Stomach smooth muscle (tissue), 2 donors: Measurements from ENCODE around the gene HAT1.

Experiments used
- H3K27ac ChIP-seq: one replicate; pipeline ENCODE4 v1.7.0; 2013; ENCODE audit warnings: mild to moderate bottlenecking, low read length, inconsistent platforms
- H3K27me3 ChIP-seq, 2 donors: one replicate each; pipeline ENCODE4 v1.7.0; 2013; ENCODE audit warnings: low read length in 2 of 2; ENCODE audit not compliant: insufficient read depth in 2 of 2, control insufficient read depth in 1 of 2
- H3K36me3 ChIP-seq, 2 donors: one replicate each; pipeline ENCODE4 v1.7.0; 2013; ENCODE audit warnings: low read length in 2 of 2; ENCODE audit not compliant: control insufficient read depth in 2 of 2, insufficient read depth in 2 of 2
- H3K4me1 ChIP-seq: one replicate; pipeline ENCODE4 v1.7.0; 2013; ENCODE audit warnings: low read length; ENCODE audit not compliant: control insufficient read depth, insufficient read depth
- H3K4me3 ChIP-seq, 2 donors: one replicate each; pipeline ENCODE4 v1.7.0; 2013; ENCODE audit warnings: low read length in 2 of 2
- H3K9ac ChIP-seq, 2 donors: one replicate each; pipeline ENCODE4 v1.7.0; 2013; ENCODE audit warnings: low read length in 2 of 2, mild to moderate bottlenecking in 1 of 2
- H3K9me3 ChIP-seq, 2 donors: one replicate each; pipeline ENCODE4 v1.7.0; 2013; ENCODE audit warnings: low read length in 2 of 2; ENCODE audit not compliant: control insufficient read depth in 2 of 2
- donor health status: healthy.
- donor health status: Pancreatic carcinoma.

HAT1 gene

DNA sequence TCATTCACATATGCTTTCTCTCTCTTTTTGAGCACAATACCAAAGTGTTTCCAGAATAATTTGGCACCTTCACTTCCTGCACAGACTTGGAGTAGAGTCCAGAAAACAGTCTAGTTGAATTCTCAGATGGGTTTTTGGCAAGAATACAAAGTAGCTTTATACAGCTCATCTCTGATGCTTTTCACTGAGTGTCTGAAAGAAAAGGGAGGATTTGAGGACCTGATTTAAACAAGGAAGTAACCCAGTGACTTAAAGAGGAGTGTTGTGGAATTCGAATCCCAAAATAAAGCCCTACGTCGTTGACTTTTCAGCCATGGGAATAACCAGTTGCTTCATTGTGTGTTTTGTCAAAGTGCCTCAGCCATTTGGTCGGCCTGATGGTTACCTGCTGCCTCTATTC lies 109.3 kb downstream of the HAT1 start:
- no peak overlapping the region for H3K27ac ChIP-seq
- H3K36me3 ChIP-seq = peaks cover 0 to 2% of the 10 kb centered on the region in 2 donors
- no peaks in the 10 kb centered on the region for H3K4me1 ChIP-seq
- no peak overlapping the region for H3K9ac ChIP-seq
- H3K4me3 ChIP-seq = no peak overlapping the region
- no peaks in the 10 kb centered on the region for H3K27me3 ChIP-seq
- H3K9me3 ChIP-seq = no peaks in the 10 kb centered on the region
